Measurements from ENCODE around the gene CSF3. TPM values are rescaled to one million over a fixed set of nuclear protein-coding genes. Genes with fewer than 3 reads are reported as not detected.

CSF3 gene
- total RNA-seq, 1 experiment from 2014 or later = not detected

GRCh38 chr17:40017422-40018080, 2.3 kb downstream of the CSF3 start:
- no peak overlapping the region for H3K4me3 ChIP-seq (replicated peaks in 1 of 2; ENCODE audit: low read depth in 1 of 2, low read length in 2 of 2)
- no TSS peak for BruUV-seq (replicated peaks)
- H2AFZ ChIP-seq (ENCODE audit: low read depth, low read length, poor library complexity, severe bottlenecking) = no peak overlapping the region
- TF ChIP-seq CBX3 (IDR thresholded peaks at IDR 0.05; ENCODE audit: low read depth) (no peak), POLR2AphosphoS5 (IDR thresholded peaks at IDR 0.05; ENCODE audit: low read depth, low read length) (no peak), ZBTB33 (IDR thresholded peaks at IDR 0.05; ENCODE audit: extremely low read depth, insufficient replicate concordance, low read length) (no peak), TCF7L2 (IDR thresholded peaks at IDR 0.05; ENCODE audit: borderline replicate concordance, extremely low read depth, insufficient read depth, insufficient read length) (no peak), REST (IDR thresholded peaks at IDR 0.05; ENCODE audit: low read depth) (no peak), CEBPB (IDR thresholded peaks at IDR 0.05; ENCODE audit: low read depth) (no peak), SRF (IDR thresholded peaks at IDR 0.05; ENCODE audit: low read depth) (no peak), EZH2phosphoT487 (IDR thresholded peaks at IDR 0.05; ENCODE audit: borderline replicate concordance) (no peak), MAX (IDR thresholded peaks at IDR 0.05) (no peak), YY1 (IDR thresholded peaks at IDR 0.05; ENCODE audit: extremely low read depth, insufficient replicate concordance, low read depth, low read length) (no peak), RAD21 (IDR thresholded peaks at IDR 0.05; ENCODE audit: low read depth) (no peak), POLR2A (IDR thresholded peaks at IDR 0.05; ENCODE audit: borderline replicate concordance, extremely low read depth, insufficient read depth, insufficient read length) (no peak), ELF1 (IDR thresholded peaks at IDR 0.05; ENCODE audit: borderline replicate concordance, low read depth) (no peak), FOSL1 (IDR thresholded peaks at IDR 0.05; ENCODE audit: low read depth) (no peak)
- H4K20me1 ChIP-seq (ENCODE audit: insufficient read depth) = no peaks in the 10 kb centered on the region
- no peak overlapping the region for H3K27ac ChIP-seq (ENCODE audit: low read depth, low read length)
- no peak overlapping the region for H3K9ac ChIP-seq (ENCODE audit: low read length)
- H3K9me3 ChIP-seq (ENCODE audit: control insufficient read depth in 1 of 2, insufficient read depth in 1 of 2, low read depth in 1 of 2, low read length in 2 of 2) = no peaks in the 10 kb centered on the region
- H3K27me3 ChIP-seq (ENCODE audit: insufficient read depth, low read length) = no peaks in the 10 kb centered on the region
- H3K4me2 ChIP-seq (ENCODE audit: low read length) = no peak overlapping the region
- ChIA-PET CTCF (no interaction called here), RAD21 (ENCODE audit: low non-redundant PET in 1 of 2, low total read pairs in 2 of 2, uncharacterized antibody in 2 of 2, unreplicated experiment in 2 of 2) (no interaction called here), POLR2A (no interaction called here)
- H3K79me2 ChIP-seq (ENCODE audit: insufficient read depth, low read length) = no peaks in the 10 kb centered on the region
- DNase-seq (ENCODE audit: low read depth, low spot score) (no peak), ATAC-seq (no peak)
- peaks cover 6 to 10% of the 10 kb centered on the region in 2 experiments; a peak in 3 of 4 replicates for H3K36me3 ChIP-seq (ENCODE audit: control insufficient read depth in 1 of 2, insufficient read depth in 2 of 2, low read length in 2 of 2)
- intact Hi-C loops (cut with micrococcal nuclease) = no loop called here
- peaks cover 0 to 14% of the 10 kb centered on the region in 2 experiments; a peak in 2 of 4 replicates for H3K4me1 ChIP-seq (ENCODE audit: control insufficient read depth in 1 of 2, insufficient read depth in 2 of 2, low read length in 2 of 2)
- no peaks in the 10 kb centered on the region for H3K9me2 ChIP-seq (ENCODE audit: insufficient read depth)

Data from HCT116 (cell line).